Lung (tissue), 12 donors: ENCODE results near the gene RASSF8. TPM values are rescaled to one million over a fixed set of nuclear protein-coding genes. Genes with fewer than 3 reads are reported as not detected.

Source experiments
- ATAC-seq: fragments of 200-7000 bp; cut with Tn5 transposase; one replicate; pipeline ENCODE4 v1.9.1; 2020; ENCODE audit warnings: moderate number of reproducible peaks; ENCODE audit not compliant: insufficient read depth, low FRiP score
- DNase-seq, 3 donors: peaks; one replicate each; pipeline ENCODE4 v3.0.0-alpha.2; 2013 to 2017
- H3K27ac ChIP-seq, 2 donors: one replicate each; pipeline ENCODE4 v1.5.1; 2013; ENCODE audit warnings: mild to moderate bottlenecking in 2 of 2, moderate library complexity in 2 of 2, control low read depth in 1 of 2, inconsistent platforms in 1 of 2, low read depth in 1 of 2, low read length in 1 of 2
- H3K27me3 ChIP-seq, 3 donors: one replicate each; pipeline ENCODE4 v1.5.1; 2013; ENCODE audit warnings: low read length in 2 of 3; ENCODE audit not compliant: control insufficient read depth in 3 of 3, insufficient read depth in 3 of 3
- H3K36me3 ChIP-seq, 4 donors: one replicate each; pipeline ENCODE4 v1.5.1; 2013; ENCODE audit warnings: low read length in 4 of 4, mild to moderate bottlenecking in 1 of 4, moderate library complexity in 1 of 4; ENCODE audit not compliant: control insufficient read depth in 4 of 4, insufficient read depth in 4 of 4
- H3K4me1 ChIP-seq, 5 donors: one replicate each; pipeline ENCODE4 v1.5.1; 2013; ENCODE audit warnings: low read length in 5 of 5, mild to moderate bottlenecking in 2 of 5, moderate library complexity in 1 of 5; ENCODE audit not compliant: control insufficient read depth in 5 of 5, insufficient read depth in 5 of 5
- H3K4me3 ChIP-seq: one replicate; pipeline ENCODE4 v1.5.1; 2013; ENCODE audit warnings: mild to moderate bottlenecking, control low read depth, moderate library complexity
- H3K9ac ChIP-seq, 2 donors: one replicate each; pipeline ENCODE4 v1.5.1; 2013; ENCODE audit warnings: low read length in 2 of 2, control low read depth in 1 of 2; ENCODE audit not compliant: insufficient read depth in 1 of 2
- H3K9me3 ChIP-seq, 4 donors: one replicate each; pipeline ENCODE4 v1.5.1; 2013; ENCODE audit warnings: low read length in 3 of 4, mild to moderate bottlenecking in 1 of 4, moderate library complexity in 1 of 4; ENCODE audit not compliant: control insufficient read depth in 4 of 4, insufficient read depth in 3 of 4
- WGBS, 2 donors: extraction: QIAGEN DNeasy Blood & Tissue Kit; methylation state at CpG; one replicate each; pipeline ENCODE4 v1.1.7; 2013; 5-methylcytosine and 5-hydroxymethylcytosine counted together
- polyA plus RNA-seq, 2 donors: library from polyadenylated mRNA; stranded (reverse); fragments of 200-250 nt; gene quantifications; one replicate each; pipeline ENCODE4 v1.2.1, GENCODE V29; 2013
- total RNA-seq, 2 donors: library from RNA; depleted of rRNA in 1 of 2; stranded (reverse); fragments of >200 nt in 1 of 2; gene quantifications; one replicate each; pipeline ENCODE4 v1.2.1, GENCODE V29; 2014 to 2021
- TF ChIP-seq, protein P1 (sequence below): IDR thresholded peaks from 2 replicates; pipeline ENCODE4 v1.5.1; 2012; ENCODE audit warnings: mild to moderate bottlenecking; ENCODE audit errors: control extremely low read depth, extremely low read depth
- donor health status: control.
- donor health status: control.
- donor health status: Bipolar disorder and iron deficiency.
- donor health status: healthy.
- donor health status: DM: yes; HTN: yes; CAD: no.

The RASSF8 gene
- total and polyA plus RNA-seq, 4 donors = 9.0 to 68.4 (median 28.2) TPM

DNA sequence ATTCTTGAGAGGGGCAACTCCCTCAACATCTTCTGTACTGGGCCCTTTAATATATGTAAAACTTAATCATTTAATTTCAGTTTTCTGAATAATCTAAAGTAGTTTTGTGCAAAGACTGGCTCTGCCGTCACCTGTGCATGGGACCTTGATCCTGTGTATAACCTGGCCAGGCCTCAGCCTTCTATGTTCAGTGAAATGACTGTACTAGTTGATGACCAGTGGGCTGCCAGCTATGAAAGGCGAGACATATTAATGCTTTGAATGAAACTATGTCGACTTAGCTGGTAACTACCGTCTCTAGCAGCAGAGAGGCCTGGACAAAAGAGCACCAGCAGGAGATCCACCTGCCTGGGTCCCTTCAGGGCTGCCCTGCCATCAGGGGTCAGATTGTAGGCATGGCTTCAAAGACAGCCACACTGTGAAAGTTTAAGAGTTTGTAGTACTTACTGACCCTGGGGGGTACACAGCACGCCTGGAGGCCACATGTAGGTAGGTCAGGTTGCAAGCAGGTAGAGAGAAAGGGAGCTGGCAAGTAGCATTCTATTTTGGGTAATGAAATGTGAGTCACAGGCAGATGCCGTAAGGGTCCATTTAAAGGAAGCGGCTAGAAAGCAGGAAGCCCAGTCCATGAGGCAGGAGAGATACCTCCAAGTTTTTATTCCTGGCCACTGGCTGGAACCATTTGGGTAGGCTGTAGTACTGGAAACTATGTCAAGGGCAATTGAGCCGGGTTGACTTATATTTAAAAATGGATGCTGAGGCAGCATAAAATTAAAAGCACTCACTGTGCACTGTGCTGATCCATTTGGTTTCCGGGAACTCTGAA lies 89.1 kb downstream of the RASSF8 start:
- H3K36me3 ChIP-seq = no peaks in the 10 kb centered on the region
- H3K27ac ChIP-seq = peak overlapping the region in 1 of 2 donors; percentile 22
- ATAC-seq = no peak
- no peak overlapping the region for H3K4me3 ChIP-seq
- DNase-seq = no peak
- no peaks in the 10 kb centered on the region for H3K27me3 ChIP-seq
- H3K9ac ChIP-seq = no peak overlapping the region
- peaks cover 0 to 18% (median 8%) of the 10 kb centered on the region in 5 donors for H3K4me1 ChIP-seq
- peaks cover 0 to 2% (median 0%) of the 10 kb centered on the region in 4 donors for H3K9me3 ChIP-seq
- WGBS, 2 donors = 92 to 94% methylated on average over 9 of the region's 9 CpGs
- TF ChIP-seq, protein P1, sequence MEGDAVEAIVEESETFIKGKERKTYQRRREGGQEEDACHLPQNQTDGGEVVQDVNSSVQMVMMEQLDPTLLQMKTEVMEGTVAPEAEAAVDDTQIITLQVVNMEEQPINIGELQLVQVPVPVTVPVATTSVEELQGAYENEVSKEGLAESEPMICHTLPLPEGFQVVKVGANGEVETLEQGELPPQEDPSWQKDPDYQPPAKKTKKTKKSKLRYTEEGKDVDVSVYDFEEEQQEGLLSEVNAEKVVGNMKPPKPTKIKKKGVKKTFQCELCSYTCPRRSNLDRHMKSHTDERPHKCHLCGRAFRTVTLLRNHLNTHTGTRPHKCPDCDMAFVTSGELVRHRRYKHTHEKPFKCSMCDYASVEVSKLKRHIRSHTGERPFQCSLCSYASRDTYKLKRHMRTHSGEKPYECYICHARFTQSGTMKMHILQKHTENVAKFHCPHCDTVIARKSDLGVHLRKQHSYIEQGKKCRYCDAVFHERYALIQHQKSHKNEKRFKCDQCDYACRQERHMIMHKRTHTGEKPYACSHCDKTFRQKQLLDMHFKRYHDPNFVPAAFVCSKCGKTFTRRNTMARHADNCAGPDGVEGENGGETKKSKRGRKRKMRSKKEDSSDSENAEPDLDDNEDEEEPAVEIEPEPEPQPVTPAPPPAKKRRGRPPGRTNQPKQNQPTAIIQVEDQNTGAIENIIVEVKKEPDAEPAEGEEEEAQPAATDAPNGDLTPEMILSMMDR = no peak

DNA sequence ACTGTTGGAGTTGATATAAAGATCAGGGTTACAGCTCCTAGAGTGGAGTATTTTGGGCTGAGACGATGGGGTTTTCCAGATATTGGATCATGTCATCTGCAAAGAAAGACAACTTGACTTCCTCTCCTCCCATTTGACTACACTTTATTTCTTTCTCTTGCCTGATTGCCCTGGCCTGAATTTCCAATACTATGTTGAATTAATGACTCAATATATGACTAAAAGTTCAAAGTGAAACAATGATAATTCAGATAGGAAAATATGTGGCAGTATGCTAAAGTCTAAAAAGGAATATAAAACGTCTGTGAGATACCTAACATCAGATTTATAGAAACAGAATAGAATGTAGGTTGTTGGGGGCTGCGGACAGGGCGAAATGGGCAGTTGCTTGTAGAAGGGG lies 94.2 kb downstream of the RASSF8 start:
- H3K4me1 ChIP-seq = peaks cover 0 to 7% (median 3%) of the 10 kb centered on the region in 5 donors
- 79 to 95% methylated on average over 4 of the region's 4 CpGs for WGBS, 2 donors
- H3K27me3 ChIP-seq = no peaks in the 10 kb centered on the region
- DNase-seq = no peak
- TF ChIP-seq, protein P1 = no peak
- H3K27ac ChIP-seq = no peak overlapping the region
- no peak for ATAC-seq
- no peak overlapping the region for H3K4me3 ChIP-seq
- H3K9me3 ChIP-seq = peaks cover 0 to under 1% (median 0%) of the 10 kb centered on the region in 4 donors
- H3K36me3 ChIP-seq = no peaks in the 10 kb centered on the region
- H3K9ac ChIP-seq = no peak overlapping the region

DNA sequence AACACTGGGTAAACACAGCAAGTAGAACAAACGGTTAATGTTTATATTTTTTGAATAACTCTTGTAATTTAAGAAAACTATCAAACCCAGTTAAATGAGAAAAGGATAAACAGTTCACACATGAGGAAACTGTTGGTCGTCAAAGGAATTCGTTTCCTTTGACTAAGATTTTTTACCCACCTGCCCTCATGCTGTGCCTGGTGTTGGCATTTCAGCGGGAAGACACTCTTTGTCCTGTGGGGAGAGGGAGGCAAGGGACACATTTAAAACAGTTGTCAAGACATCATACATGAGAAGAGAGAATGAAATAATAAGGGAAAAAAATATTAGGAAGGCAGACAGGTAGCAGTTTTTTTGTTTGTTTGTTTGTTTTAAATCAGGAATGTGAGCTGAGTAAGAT lies 95.9 kb downstream of the RASSF8 start:
- Histone ChIP-seq H3K27me3 (no peaks in the 10 kb centered on the region), H3K4me1 (peaks cover 0 to 7% (median 2%) of the 10 kb centered on the region in 5 donors), H3K36me3 (peaks cover 0 to 4% (median 0%) of the 10 kb centered on the region in 4 donors), H3K27ac (no peak overlapping the region), H3K9me3 (no peaks in the 10 kb centered on the region), H3K9ac (no peak overlapping the region), H3K4me3 (no peak overlapping the region)
- TF ChIP-seq, protein P1 = no peak
- 73 to 83% methylated on average over 4 of the region's 4 CpGs for WGBS, 2 donors
- ATAC-seq (no peak), DNase-seq (no peak)
